HG02943 (cell line): Measurements from ENCODE around the gene PRR30.

Experiments
- ATAC-seq: cut with Tn5 transposase; IDR thresholded peaks from one replicate; pipeline ENCODE4 v1.9.1; 2021; ENCODE audit warnings: mild to moderate bottlenecking, low read depth, moderate library complexity; ENCODE audit not compliant: unreplicated experiment

The PRR30 gene

DNA sequence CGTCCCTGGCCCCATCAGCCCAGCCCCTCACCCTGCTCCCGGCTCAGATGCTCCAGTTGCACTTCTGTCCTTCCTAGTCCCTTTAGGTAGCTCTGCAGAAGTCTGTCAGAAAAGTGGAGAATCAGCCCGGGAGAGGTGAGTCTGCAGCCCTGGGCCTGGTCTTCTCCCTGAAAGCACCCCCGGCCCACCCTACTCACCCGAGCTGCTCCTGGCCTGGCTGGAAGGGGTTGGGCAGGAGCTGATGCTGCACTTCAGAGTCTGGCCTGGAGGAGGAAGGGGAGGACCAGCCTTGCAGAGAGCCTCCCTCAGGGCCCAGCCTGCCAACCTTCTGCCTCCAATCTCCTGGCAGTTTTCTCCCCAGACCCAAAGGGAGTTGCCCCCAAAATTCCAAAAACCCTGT lies 36.9 kb downstream of the PRR30 start:
- no peak for ATAC-seq

DNA sequence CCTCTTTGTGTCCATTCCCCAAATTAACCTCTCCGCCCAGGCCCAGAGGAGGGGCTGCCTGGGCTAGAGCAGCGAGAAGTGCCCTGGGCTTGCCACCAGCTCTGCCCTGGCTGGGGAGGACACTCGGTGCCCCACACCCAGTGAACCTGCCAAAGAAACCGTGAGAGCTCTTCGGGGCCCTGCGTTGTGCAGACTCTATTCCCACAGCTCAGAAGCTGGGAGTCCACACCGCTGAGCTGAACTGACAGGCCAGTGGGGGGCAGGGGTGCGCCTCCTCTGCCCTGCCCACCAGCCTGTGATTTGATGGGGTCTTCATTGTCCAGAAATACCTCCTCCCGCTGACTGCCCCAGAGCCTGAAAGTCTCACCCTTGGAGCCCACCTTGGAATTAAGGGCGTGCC lies 39.2 kb downstream of the PRR30 start:
- ATAC-seq, result no peak

DNA sequence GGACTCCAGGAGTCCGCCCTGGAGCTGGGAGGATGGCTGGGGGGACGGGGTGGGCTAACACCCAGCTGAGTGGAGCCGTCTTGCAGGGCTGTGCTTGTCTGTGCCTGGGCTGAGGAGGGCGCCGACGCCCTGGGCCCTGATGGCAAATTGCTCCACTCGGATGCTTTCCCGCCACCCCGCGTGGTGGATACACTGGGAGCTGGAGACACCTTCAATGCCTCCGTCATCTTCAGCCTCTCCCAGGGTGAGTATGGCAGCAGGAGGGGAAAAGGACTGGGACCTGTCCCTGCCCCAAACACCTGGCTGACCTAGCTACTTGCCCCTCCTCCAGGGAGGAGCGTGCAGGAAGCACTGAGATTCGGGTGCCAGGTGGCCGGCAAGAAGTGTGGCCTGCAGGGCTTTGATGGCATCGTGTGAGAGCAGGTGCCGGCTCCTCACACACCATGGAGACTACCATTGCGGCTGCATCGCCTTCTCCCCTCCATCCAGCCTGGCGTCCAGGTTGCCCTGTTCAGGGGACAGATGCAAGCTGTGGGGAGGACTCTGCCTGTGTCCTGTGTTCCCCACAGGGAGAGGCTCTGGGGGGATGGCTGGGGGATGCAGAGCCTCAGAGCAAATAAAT lies 39.8 kb downstream of the PRR30 start:
- no peak for ATAC-seq

- ATAC-seq, result no peak
Observed at GRCh38 chr2:27097341-27097740, 41.9 kb downstream of the PRR30 start.

GRCh38 chr2:27096748-27097297 lies 42.4 kb downstream of the PRR30 start:
- no peak for ATAC-seq

DNA sequence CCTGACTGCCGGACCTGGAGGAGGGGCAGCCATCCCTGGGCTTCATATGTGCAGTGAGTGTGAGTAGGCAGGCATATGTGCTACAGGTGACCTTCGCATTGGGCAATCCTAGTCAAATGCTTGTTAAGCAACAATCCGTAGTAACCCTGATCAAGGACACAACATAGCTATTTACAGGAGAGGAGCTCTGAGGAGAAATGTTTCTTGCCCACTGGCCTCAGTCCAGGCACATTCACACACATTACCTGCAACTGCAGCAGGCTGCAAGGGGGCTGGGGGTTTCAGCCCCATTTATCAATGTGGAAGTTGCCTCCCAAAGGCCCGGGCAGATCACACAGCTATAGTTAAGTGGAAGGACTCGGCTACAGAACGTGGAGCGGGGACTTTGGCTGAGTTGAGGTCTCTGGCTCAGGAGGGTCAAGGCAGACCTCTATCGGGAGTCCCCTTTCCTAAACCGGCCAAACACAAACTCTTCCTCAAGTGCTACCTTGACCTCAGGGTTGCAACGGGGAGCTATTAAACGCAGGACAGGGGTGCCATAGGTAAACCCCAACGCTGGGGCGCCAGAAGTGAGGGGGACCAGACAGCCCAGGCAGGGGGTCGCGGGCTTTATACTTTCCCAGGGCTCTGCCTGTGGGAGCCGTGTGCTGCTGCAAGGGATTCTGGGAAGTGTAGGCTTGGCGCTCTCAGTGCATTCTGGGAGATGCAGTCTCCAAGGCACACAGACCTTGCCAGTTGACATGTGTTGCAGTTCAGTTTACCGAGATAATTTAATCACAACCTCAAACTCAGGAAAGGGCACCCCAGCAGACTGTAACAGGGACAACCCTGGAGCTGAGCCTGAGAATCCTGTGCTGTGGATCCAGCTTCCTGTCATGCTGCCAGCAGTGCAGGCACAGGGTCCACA lies 43.2 kb downstream of the PRR30 start:
- no peak for ATAC-seq

- ATAC-seq, result no peak
Observed at GRCh38 chr2:27095427-27095744, 43.8 kb downstream of the PRR30 start.

DNA sequence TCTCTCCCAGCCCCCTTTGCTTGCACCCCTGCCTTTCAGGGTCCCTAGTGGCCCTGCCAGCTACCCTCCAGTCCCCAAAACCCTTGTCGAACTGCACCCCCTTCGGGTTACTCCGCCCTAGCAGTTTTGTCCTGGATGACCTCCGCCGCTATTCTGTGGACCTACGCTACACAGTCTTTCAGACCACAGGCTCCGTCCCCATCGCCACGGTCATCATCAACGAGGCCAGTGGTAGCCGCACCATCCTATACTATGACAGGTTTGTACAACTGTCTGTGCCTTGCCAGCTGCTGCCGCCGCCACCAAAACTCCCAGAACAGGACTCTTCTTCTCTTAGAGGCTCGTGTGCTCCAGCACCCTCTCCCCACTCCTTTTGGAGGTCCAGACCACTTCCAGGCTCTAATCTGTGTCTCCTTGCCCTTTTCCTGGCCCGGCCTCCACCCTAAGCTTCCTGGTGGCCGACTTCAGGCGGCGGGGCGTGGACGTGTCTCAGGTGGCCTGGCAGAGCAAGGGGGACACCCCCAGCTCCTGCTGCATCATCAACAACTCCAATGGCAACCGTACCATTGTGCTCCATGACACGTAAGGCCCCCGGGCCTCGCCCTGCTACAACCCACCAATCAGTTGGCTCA lies 44.7 kb downstream of the PRR30 start:
- ATAC-seq, result no peak

DNA sequence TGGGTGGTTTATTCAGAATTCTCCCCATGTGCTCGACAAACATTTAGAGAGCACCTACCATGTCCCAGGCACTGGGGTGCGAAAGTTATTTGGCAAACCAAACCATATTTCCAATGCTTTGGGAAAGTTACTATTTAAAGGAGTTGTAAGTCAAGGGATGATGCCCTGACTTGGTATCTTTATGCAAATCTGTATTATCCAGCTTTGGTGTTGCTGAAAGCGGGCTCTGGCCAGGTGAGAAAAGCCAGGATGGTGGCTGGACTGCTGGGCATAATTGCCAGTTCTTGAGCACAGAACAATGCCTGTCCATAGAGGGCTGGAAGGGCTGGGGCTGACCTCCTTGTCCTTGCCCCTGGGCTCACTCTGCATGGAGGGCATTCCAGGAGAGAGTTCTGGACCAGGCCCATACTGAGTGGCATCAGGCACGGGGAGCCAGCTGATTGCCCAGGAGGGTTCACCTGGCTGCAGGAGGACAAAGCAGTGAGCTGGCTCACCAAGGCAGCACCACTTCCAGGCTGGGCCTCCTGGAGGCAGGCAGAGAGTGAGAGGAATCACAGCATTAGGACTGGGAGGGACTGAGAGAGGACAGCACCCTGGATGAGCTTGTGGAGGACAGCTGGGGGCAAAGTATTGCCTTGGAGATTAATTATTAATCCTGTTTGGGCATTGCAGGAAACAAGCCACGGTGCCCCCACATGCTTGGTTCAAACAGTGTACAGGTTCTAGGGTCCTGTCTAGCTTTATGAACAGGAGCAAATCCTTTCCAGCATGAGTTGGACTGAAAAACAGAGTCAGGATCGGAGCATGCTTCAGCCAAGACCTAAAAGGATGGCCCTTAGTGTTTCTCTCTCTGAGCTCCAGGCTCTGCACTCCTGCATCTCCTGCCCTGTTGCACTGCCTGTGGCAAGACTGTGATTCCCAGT lies 45.5 kb downstream of the PRR30 start:
- no peak for ATAC-seq

DNA sequence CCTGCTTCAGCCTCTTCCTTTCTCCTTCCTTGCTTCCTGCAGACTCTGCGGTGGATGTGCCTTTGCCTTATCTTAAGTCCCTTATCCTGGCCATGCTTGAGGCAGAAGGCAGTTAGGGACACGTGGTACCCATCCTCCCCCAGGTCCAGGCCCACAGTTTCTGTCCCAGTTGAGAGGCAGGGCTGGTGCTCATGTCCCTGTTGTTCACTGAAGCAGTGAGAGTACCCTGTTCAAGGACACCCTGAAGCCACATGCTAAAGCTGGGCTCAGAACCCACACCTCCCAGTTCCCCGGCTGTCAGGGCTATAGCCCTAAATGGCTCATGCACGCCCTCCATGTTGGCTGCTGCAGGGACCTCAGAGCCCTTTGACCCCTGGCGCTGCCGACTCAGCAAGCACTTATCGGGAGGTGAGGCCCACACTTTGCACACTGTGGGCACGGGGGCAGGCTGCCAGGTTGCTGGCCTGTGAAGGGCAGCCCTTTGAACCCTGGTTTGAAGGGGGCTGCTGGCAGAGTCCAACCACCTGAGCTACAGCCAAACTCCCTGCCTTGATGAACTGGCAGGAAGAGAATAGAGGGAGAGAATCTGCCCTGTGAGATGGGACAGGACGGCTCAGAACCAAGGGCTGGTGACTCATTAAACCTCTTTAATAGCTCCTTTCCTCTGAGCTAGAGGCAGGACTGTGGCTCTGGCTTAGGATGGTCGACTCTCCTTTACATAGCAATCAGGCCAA lies 46.3 kb downstream of the PRR30 start:
- ATAC-seq, result no peak

GRCh38 chr2:27091746-27092695 lies 47.2 kb downstream of the PRR30 start:
- no peak for ATAC-seq

- no peak for ATAC-seq
Observed at GRCh38 chr2:27089111-27089954, 49.9 kb downstream of the PRR30 start.

- no peak for ATAC-seq
Observed at GRCh38 chr2:27088634-27089033, 50.6 kb downstream of the PRR30 start.

GRCh38 chr2:27087823-27088410 lies 51.3 kb downstream of the PRR30 start:
- ATAC-seq, result no peak
